ENCODE measurements around the gene ACOT7.

Gene ACOT7

GRCh38 chr1:6298940-6299465 lies 94.6 kb downstream of the ACOT7 start:
- Mint-ChIP-seq H3K4me3 (no peak overlapping the region), H3K9me3 (no peaks in the 10 kb centered on the region), H3K27ac (no peak overlapping the region), H3K4me1 (ENCODE audit: low read depth) (peaks cover 4% of the 10 kb centered on the region), H3K27me3 (ENCODE audit: low read depth) (no peaks in the 10 kb centered on the region), H3K36me3 (ENCODE audit: low read depth) (peaks cover 2% of the 10 kb centered on the region)

DNA sequence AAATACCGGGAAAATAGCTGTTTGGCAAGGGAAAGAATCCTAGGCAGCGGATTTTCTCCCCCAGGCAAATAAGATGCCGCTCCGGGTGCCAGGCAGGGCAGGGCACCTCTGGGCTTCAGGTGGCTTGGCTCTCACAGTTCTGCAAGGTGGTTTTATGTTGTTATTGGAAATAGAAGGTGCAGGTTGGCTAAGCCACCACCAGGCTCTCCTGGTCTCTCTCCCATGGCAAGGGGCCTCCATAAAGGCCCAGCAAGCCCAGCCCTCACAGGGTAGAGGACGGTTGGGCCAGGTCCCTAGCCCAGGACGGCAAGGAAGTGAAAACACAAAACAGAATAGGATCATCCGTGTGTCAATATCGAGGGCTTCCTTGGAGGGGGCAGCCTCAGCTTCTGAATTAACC lies 95.0 kb downstream of the ACOT7 start:
- peaks cover 3% of the 10 kb centered on the region for H3K36me3 Mint-ChIP-seq (ENCODE audit: low read depth)
- H3K27ac Mint-ChIP-seq: no peak overlapping the region

DNA sequence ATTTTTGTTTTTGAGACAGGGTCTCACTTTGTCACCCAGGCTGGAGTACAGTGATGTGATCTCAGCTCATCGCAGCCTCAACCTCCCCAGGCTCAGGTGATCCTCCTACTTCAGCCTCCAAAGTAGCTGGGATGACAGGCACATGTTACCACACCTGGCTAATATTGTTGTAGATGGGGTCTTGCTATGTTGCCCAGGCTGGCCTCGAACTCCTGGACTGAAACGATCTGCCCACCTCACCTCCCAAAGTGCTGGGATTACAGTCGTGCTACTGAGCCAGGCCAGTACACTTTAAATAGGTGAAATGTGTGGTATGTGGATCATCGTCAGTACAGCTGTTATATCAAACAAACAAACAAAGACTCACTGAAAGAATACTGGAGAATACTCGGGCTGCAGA lies 97.7 kb downstream of the ACOT7 start:
- Mint-ChIP-seq H3K36me3 (ENCODE audit: low read depth) (peaks cover 4% of the 10 kb centered on the region), H3K4me1 (ENCODE audit: low read depth) (peaks cover 4% of the 10 kb centered on the region), H3K9me3 (no peaks in the 10 kb centered on the region), H3K4me3 (no peak overlapping the region), H3K27ac (no peak overlapping the region), H3K27me3 (ENCODE audit: low read depth) (no peaks in the 10 kb centered on the region)

More for the DNA sequence above, 95.0 kb downstream of the ACOT7 start:
- Mint-ChIP-seq H3K27me3 (ENCODE audit: low read depth) (no peaks in the 10 kb centered on the region), H3K4me3 (no peak overlapping the region), H3K4me1 (ENCODE audit: low read depth) (peaks cover 4% of the 10 kb centered on the region), H3K9me3 (no peaks in the 10 kb centered on the region)

DNA sequence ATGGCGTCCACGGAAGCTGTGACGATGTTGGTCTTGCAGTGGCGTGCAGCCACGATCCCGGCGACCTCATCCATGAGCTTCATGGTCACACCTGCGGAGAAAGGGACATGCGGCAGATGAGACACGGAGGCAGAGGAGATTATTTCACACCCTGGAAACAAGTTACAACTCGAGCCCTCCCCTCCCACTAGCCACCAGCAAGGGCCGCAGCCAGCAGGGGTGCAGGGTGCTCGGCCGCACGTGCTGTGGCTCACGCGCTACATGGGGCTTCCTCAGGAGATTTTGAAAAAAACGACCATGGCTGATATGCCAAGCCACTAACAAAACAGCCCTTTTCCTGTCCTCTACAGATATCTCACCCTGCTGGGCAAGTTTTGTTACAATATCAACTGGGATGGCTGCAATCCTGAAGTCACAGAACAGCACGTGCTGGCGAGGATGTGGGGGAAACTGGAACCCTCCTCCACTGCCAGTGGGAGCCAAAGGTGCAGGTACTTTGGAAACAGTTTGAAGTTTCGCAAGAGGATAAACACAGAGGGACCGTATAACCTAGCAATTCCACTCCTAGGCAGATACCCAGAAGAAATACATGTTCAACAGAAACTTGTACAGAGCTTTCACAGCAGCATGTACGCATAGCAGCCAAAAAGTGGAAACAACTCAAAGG lies 98.5 kb downstream of the ACOT7 start:
- Mint-ChIP-seq H3K9me3 (no peaks in the 10 kb centered on the region), H3K27ac (no peak overlapping the region), H3K27me3 (ENCODE audit: low read depth) (no peaks in the 10 kb centered on the region), H3K4me1 (ENCODE audit: low read depth) (peaks cover 4% of the 10 kb centered on the region), H3K4me3 (no peak overlapping the region), H3K36me3 (ENCODE audit: low read depth) (peaks cover 4% of the 10 kb centered on the region)

DNA sequence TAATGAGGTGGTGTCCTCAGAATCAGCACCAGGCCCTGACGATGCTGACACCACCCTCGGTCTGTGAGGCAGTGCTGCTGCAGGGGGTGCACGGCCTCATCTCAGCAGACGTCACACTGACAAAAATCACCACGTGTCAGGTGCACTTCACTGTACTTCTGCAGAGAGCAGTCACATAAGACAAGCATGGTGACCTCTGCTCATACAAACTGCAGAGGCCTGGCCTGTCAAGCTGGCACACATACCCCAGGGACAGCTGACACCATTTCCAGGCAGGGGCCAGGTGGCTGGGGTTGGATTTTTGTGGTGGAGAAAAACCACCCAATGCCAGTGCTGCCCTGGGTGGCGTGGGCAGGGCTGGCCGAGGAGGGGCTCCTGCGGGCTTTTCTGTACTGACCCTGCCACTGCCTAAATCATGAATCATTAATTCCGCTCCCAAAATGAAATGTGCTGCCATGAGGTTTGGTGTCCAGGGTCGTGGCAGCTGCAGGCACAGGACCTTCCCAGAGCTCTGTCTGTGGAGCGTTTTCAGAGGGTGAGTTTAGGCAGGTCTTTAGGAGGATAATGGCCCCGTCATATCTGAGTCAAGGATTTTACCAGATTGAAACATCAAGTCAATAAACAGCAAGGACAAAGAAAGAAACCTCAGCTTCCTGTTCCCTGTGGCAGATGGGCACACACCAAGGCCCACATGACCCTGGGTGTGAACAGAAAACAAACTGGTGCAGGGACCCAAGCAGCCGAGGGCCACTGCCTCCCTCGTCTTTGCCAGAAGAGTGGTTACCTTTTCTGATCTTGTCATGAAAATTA lies 99.3 kb downstream of the ACOT7 start:
- H3K27me3 Mint-ChIP-seq (ENCODE audit: low read depth): no peaks in the 10 kb centered on the region
- peaks cover 4% of the 10 kb centered on the region for H3K4me1 Mint-ChIP-seq (ENCODE audit: low read depth)
- no peak overlapping the region for H3K4me3 Mint-ChIP-seq
- no peaks in the 10 kb centered on the region for H3K9me3 Mint-ChIP-seq
- no peak overlapping the region for H3K27ac Mint-ChIP-seq
- peaks cover 4% of the 10 kb centered on the region for H3K36me3 Mint-ChIP-seq (ENCODE audit: low read depth)

DNA sequence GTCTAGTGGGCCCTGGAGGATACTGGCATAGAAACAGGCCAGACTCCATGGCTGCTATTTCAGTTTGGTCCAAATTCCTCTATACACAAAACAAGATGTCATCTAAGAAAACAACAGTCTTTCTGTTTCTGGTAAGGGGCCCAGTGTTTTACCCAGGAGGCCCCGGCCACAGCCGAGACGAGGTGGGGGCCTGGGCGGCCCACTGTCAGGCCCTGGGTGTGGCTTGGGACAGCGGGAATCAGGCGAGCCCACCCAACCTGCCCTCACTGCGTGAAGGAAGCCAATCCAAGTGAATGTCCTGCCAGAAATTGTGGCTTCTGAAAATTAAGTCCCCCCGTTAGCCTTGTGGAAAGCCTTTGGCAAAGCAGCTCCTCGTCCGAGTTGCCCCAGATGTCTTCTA lies 101.5 kb downstream of the ACOT7 start:
- H3K4me3 Mint-ChIP-seq: no peak overlapping the region
- peaks cover 4% of the 10 kb centered on the region for H3K4me1 Mint-ChIP-seq (ENCODE audit: low read depth)
- H3K9me3 Mint-ChIP-seq: no peaks in the 10 kb centered on the region
- peaks cover 4% of the 10 kb centered on the region for H3K36me3 Mint-ChIP-seq (ENCODE audit: low read depth)
- H3K27me3 Mint-ChIP-seq (ENCODE audit: low read depth): no peaks in the 10 kb centered on the region
- H3K27ac Mint-ChIP-seq: no peak overlapping the region

DNA sequence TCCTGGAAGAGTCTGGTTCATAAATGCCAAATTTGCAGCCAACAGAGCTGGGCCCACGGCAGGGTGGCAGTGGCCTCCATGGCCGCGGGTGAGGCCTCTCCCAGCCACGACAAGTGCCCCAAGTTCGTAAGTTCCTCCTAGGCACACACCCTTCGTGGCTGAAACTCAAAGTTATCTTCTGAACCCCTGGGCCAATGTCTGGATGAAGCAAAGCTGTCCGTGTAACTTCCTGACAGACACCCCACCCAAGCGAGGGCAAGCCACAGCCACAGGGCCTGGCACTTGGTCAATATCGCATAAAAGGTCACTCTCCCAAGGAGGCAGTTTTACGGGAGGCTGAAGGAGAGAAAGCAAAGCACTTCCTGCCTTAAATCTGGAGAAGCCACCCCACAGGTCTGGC lies 104.9 kb downstream of the ACOT7 start:
- Mint-ChIP-seq H3K27me3 (ENCODE audit: low read depth) (no peaks in the 10 kb centered on the region), H3K9me3 (no peaks in the 10 kb centered on the region), H3K4me3 (no peak overlapping the region), H3K27ac (no peak overlapping the region), H3K36me3 (ENCODE audit: low read depth) (peaks cover 2% of the 10 kb centered on the region), H3K4me1 (ENCODE audit: low read depth) (no peaks in the 10 kb centered on the region)

DNA sequence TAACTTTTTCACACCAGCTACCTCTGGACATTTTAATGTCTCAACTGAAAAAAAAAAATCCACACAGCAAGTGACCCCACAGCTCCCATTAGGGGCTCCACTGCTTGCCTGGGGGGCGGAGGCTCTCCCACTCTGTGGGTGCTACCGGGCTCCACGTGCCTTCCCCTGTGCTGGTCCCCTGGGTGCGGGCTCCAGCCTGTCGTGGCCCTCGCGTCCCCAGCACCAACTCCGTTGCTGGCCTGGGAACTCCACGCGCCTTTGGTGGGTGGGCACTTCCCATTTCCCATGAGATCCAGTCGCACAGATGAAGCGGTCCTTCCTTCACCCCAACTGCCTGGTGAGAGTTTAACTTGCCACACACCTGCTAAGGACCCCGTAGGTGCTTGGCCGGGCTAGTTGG lies 105.5 kb downstream of the ACOT7 start:
- no peaks in the 10 kb centered on the region for H3K36me3 Mint-ChIP-seq (ENCODE audit: low read depth)
- no peaks in the 10 kb centered on the region for H3K27me3 Mint-ChIP-seq (ENCODE audit: low read depth)
- H3K4me3 Mint-ChIP-seq: no peak overlapping the region
- H3K9me3 Mint-ChIP-seq: no peaks in the 10 kb centered on the region
- no peak overlapping the region for H3K27ac Mint-ChIP-seq
- H3K4me1 Mint-ChIP-seq (ENCODE audit: low read depth): no peaks in the 10 kb centered on the region

- no peaks in the 10 kb centered on the region for H3K36me3 Mint-ChIP-seq (ENCODE audit: low read depth)
- no peak overlapping the region for H3K27ac Mint-ChIP-seq
- no peaks in the 10 kb centered on the region for H3K9me3 Mint-ChIP-seq
- no peaks in the 10 kb centered on the region for H3K27me3 Mint-ChIP-seq (ENCODE audit: low read depth)
- H3K4me1 Mint-ChIP-seq (ENCODE audit: low read depth): no peaks in the 10 kb centered on the region
- no peak overlapping the region for H3K4me3 Mint-ChIP-seq
Observed at GRCh38 chr1:6287431-6287886, 106.1 kb downstream of the ACOT7 start.

DNA sequence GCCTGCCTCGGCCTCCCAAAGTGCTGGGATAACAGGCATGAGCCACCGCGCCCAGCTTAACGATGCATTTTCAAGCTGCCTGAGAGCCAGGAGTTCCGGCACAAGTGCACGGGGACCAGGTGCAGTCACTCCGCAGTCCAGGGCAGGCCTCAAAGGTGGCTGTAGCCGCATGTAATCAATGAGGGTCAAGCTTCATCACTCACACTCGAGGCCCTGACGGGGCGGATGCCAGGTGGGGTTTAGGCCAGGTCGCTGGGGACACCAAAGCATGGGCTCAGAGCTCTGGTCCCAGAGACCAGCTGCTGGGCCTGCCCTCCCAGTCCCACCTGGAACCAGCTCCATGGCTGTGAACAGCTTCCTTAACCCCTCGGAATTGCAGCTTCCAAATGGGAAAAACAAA lies 106.5 kb downstream of the ACOT7 start:
- no peak overlapping the region for H3K4me3 Mint-ChIP-seq
- no peaks in the 10 kb centered on the region for H3K27me3 Mint-ChIP-seq (ENCODE audit: low read depth)
- no peaks in the 10 kb centered on the region for H3K9me3 Mint-ChIP-seq
- no peaks in the 10 kb centered on the region for H3K4me1 Mint-ChIP-seq (ENCODE audit: low read depth)
- H3K27ac Mint-ChIP-seq: no peak overlapping the region
- no peaks in the 10 kb centered on the region for H3K36me3 Mint-ChIP-seq (ENCODE audit: low read depth)

- Mint-ChIP-seq H3K27ac (no peak overlapping the region), H3K36me3 (ENCODE audit: low read depth) (no peaks in the 10 kb centered on the region), H3K9me3 (no peaks in the 10 kb centered on the region), H3K27me3 (ENCODE audit: low read depth) (no peaks in the 10 kb centered on the region), H3K4me1 (ENCODE audit: low read depth) (no peaks in the 10 kb centered on the region), H3K4me3 (no peak overlapping the region)
Observed at GRCh38 chr1:6286266-6286665, 107.3 kb downstream of the ACOT7 start.

DNA sequence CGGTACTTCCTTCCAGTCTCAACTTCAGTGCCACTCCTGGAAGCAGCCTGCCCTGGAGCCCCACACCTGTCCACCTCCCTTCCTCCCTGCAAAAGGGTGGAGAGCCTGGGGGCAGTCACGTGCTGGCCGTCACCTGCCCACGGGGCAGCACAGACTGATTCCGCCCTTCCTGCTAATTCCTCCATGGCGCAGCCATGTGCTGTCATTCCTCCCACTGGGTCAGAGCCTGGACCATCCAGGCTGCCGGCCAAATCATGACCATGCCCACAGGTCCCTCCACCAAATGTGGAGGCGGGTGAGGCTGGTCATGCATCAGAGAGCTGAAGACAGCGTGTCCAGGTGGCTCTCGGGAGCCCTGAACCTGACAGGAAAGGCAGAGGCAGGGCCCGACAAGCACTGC lies 108.2 kb downstream of the ACOT7 start:
- Mint-ChIP-seq H3K9me3 (no peaks in the 10 kb centered on the region), H3K27ac (no peak overlapping the region), H3K36me3 (ENCODE audit: low read depth) (no peaks in the 10 kb centered on the region), H3K4me3 (no peak overlapping the region), H3K27me3 (ENCODE audit: low read depth) (no peaks in the 10 kb centered on the region), H3K4me1 (ENCODE audit: low read depth) (no peaks in the 10 kb centered on the region)

- Mint-ChIP-seq H3K27ac (no peak overlapping the region), H3K27me3 (ENCODE audit: low read depth) (no peaks in the 10 kb centered on the region), H3K4me1 (ENCODE audit: low read depth) (no peaks in the 10 kb centered on the region), H3K36me3 (ENCODE audit: low read depth) (no peaks in the 10 kb centered on the region), H3K9me3 (no peaks in the 10 kb centered on the region), H3K4me3 (no peak overlapping the region)
Observed at GRCh38 chr1:6282577-6283270, 110.8 kb downstream of the ACOT7 start.

- Mint-ChIP-seq H3K36me3 (ENCODE audit: low read depth) (no peaks in the 10 kb centered on the region), H3K27ac (no peak overlapping the region), H3K4me3 (no peak overlapping the region), H3K9me3 (no peaks in the 10 kb centered on the region), H3K4me1 (ENCODE audit: low read depth) (no peaks in the 10 kb centered on the region), H3K27me3 (ENCODE audit: low read depth) (no peaks in the 10 kb centered on the region)
Observed at GRCh38 chr1:6281511-6282402, 111.8 kb downstream of the ACOT7 start.
